Fibroblast of pulmonary artery (primary cell): Measurements from ENCODE around the gene RPS8.
"Not testable (repeated sequence)": the region's sequence is repeated elsewhere in the genome, so short reads cannot be mapped to it uniquely, and the experiment has no call there.

Experiments used
- DNase-seq: peaks from one replicate; pipeline ENCODE4 v3.0.0-alpha.2; 2010; ENCODE audit warnings: low read depth
- H3K4me3 ChIP-seq: replicated peaks from 2 replicates; pipeline ENCODE4 v1.5.1; 2011; ENCODE audit warnings: low read depth, mild to moderate bottlenecking, control low read depth, low read length, moderate library complexity
- CTCF ChIP-seq: IDR thresholded peaks from 2 replicates; pipeline ENCODE4 v1.5.1; 2011; ENCODE audit warnings: mild to moderate bottlenecking, control low read depth, low read length, inconsistent platforms; ENCODE audit errors: missing control alignments

Gene RPS8

DNA sequence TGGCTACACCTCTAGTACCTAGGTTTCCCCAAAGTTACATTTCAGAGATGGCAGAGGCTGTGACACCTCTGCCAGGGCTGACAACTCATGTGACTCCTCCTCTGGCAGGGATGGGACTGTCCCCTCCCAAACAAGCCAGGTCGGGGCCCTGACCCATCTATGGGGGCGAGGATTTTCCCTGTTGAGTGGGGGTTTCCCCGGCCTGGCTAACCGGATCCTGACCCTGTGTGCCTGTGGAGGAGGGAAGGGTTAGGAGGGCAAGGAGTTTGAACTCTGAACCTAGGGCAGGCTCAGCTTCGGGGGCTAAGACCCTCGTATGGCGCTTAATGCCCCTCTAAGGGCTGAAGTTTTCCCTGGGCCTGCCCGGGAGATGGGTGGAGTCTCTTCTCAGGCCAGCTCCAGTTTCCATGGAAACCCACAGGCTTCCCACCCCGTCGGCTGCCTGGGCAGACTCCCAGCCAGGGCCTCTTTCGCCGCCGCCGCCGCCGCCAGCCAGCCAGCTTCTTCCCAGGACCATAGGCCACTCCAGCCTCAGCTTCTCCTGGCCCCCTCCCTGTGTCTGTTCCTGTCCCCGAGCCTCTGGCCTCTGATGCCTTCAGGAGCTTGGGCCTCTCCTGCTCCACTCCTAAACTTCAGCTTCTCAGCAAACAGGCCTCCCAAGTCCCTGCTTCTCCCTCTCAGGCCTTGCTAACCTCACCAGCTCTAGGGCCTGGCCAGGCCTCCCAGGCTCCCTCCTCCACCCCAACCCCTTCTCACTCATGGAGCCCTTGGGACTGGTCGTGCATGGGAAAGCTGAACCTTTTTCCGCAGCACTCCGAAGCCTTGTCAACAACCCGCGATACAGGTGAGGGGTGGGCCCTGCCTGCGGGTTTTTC is 33.0 kb downstream of the RPS8 start, which contains the start of gene BTBD19:
Gene BTBD19 (plus strand): TSS at position 461 of the 875 bp plus-strand sequence. CDS start 298 bp downstream, at position 759.
- peak within 1 kb of the TSS; percentile 67 for H3K4me3 ChIP-seq
- peak; percentile 95 for DNase-seq

GRCh38 chr1:44808938-44809917 is 33.9 kb downstream of the RPS8 start:
- DNase-seq: peak; percentile 86
- peak overlapping the region; percentile 67 for H3K4me3 ChIP-seq
- peak; percentile 25 for TF ChIP-seq CTCF

More for the DNA sequence above, 33.0 kb downstream of the RPS8 start, which contains the start of gene BTBD19:
- no peak for TF ChIP-seq CTCF

GRCh38 chr1:44810101-44810761 is 34.9 kb downstream of the RPS8 start:
- no peak for TF ChIP-seq CTCF
- no peak for DNase-seq

GRCh38 chr1:44810762-44811105 is 35.4 kb downstream of the RPS8 start:
- peak overlapping the region; percentile 67 for H3K4me3 ChIP-seq
- DNase-seq: not testable (repeated sequence)

More at GRCh38 chr1:44810101-44810761, 34.9 kb downstream of the RPS8 start:
- H3K4me3 ChIP-seq: peak overlapping the region; percentile 67

GRCh38 chr1:44811234-44811633 is 35.9 kb downstream of the RPS8 start:
- H3K4me3 ChIP-seq: no peak overlapping the region
- no peak for DNase-seq
- no peak for TF ChIP-seq CTCF

GRCh38 chr1:44812822-44813543 is 37.6 kb downstream of the RPS8 start:
- no peak overlapping the region for H3K4me3 ChIP-seq
- no peak for DNase-seq

DNA sequence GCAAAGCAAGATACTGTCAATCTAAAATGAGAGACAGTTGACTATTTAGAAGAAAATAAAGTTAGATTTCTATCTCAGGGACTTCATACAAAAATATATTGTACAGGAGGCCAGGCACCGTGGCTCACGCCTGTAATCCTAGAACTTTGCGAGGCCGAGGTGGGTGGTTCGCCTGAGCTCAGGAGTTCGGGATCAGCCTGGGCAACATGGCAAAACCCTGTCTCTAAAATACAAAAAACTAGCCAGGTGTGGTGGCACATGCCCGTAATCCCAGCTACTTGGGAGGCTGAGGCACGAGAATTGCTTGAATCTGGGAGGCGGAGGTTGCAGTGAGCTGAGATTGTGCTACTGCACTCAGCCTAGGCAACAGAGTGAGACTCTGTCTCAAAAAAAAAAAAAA is 40.6 kb downstream of the RPS8 start:
- not testable (repeated sequence) for DNase-seq, H3K4me3 ChIP-seq

More at GRCh38 chr1:44812822-44813543, 37.6 kb downstream of the RPS8 start:
- no peak for TF ChIP-seq CTCF
